Femur (tissue), 1 donor: Measurements from ENCODE around the gene GTF2IRD1.
"Not testable (repeated sequence)": the region's sequence is repeated elsewhere in the genome, so short reads cannot be mapped to it uniquely, and the experiment has no call there.

Experiments
- DNase-seq: peaks from one replicate; pipeline ENCODE4 v3.0.0-alpha.2; 2017

The GTF2IRD1 gene

DNA sequence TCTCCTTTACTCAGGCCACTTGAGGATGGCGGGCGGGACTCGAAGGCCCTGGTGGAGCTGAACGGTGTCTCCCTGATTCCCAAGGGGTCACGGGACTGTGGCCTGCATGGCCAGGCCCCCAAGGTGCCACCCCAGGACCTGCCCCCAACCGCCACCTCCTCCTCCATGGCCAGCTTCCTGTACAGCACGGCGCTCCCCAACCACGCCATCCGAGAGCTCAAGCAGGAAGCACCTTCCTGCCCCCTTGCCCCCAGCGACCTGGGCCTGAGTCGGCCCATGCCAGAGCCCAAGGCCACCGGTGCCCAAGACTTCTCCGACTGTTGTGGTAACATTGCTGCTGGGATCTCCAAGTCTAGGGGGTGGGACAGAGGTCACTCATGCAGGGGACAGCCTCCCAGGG, 65.7 kb downstream of the GTF2IRD1 start:
- DNase-seq, result no peak

- no peak for DNase-seq
These were observed 68.1 kb downstream of the GTF2IRD1 start for GRCh38 chr7:74521855-74522254.

GRCh38 chr7:74522281-74522905, 68.7 kb downstream of the GTF2IRD1 start:
- DNase-seq, result no peak

- no peak for DNase-seq
These were observed 69.3 kb downstream of the GTF2IRD1 start for GRCh38 chr7:74523015-74523414.

- DNase-seq, result no peak
These were observed 71.4 kb downstream of the GTF2IRD1 start for GRCh38 chr7:74525140-74525539.

DNA sequence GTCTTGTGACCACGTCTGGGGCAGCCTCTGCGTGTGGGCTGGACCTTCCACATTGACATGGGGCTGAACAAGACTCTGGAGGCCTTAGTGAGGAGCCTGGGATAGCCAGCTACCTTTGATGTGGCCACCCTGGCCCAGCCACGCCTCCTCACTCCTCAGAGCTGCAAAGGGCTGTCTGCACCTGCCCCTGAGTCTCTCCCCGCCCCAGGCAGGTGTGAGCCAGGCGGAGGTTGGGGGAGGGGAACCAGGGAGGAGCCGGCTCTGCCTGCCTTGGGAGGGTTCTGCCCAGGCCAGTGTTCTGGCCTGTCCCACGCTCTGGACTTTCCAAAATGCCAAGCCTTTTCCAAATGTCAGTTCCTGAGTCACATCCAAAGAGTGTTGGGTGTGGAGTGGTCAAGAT, 72.2 kb downstream of the GTF2IRD1 start:
- no peak for DNase-seq

DNA sequence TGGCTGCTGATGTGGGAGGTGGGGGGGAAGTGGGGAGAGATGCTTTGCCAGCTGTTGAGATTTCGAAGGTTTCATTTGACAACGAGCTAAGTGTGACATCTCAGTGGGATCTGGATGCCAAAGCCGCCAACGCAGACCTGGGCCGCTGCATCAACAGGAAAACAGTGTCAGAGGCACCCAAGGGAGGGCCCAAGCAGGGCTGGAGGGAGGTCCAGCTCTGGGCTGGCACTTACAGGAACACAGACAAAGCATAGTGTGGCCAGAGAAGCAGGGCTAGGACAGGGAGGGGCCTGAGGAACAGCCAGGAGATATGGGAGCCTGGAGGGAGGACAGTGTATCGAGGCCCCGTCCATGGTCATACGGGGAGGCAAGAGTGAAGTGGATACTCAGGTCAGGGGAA, 73.1 kb downstream of the GTF2IRD1 start:
- DNase-seq, result no peak

DNA sequence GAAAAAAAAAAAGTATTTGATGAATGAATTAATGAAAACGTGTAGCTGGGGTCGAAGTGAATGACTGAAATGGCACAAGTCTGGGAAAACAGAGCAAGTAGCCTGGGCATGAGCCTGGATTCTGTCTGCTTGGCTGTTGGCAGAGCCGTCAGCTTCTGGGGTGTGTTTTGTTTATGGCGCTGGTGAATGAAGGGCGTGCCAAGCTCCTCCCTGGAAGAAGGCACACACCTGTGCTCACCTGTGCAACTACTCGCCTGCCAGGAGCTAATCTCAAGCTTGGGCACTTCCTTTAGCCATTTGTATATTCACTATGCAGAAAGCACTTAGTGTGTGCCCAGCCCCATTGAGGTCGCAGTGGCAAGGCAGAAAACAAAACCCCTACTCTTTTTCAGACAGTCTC, 74.1 kb downstream of the GTF2IRD1 start:
- no peak for DNase-seq

- DNase-seq, result not testable (repeated sequence)
These were observed 75.1 kb downstream of the GTF2IRD1 start for GRCh38 chr7:74528773-74529172.

DNA sequence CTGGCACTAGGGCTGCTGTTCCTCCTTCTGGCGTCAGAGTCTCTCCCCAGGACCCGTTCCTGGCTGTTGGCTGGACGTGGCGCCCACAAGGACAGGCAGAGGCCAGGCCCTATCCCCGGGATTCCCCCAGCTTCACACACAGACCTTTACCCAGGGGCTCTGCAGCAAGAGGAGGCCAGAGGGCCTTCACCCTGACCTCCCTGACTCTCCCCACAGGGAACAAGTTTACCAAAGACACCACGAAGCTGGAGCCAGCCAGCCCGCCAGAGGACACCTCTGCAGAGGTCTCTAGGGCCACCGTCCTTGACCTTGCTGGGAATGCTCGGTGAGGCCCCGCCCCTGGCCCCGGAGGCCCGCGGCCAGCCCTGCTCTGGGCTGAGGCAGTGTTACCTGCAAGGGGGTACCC, 82.2 kb downstream of the GTF2IRD1 start:
- DNase-seq, result no peak

DNA sequence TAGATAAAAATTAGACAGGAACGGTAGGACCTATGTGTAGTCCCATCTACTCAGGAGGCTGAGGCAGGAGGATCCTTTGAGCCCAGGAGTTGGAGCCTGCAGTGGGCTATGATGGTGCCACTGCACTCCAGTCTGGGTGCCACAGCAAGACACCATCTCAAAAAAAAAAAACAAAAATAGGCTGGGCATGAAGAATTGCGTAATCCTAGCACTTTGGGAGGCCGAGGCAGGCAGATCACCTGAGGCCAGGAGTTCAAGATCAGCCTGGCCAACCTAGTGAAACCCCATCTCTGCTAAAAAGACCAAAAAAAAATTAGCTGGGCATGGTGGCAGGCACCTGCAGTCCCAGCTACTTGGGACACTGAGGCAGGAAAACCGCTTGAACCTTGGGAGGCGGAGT, 88.2 kb downstream of the GTF2IRD1 start:
- not testable (repeated sequence) for DNase-seq

GRCh38 chr7:74542558-74543117, 88.9 kb downstream of the GTF2IRD1 start:
- peak; percentile 48 for DNase-seq

DNA sequence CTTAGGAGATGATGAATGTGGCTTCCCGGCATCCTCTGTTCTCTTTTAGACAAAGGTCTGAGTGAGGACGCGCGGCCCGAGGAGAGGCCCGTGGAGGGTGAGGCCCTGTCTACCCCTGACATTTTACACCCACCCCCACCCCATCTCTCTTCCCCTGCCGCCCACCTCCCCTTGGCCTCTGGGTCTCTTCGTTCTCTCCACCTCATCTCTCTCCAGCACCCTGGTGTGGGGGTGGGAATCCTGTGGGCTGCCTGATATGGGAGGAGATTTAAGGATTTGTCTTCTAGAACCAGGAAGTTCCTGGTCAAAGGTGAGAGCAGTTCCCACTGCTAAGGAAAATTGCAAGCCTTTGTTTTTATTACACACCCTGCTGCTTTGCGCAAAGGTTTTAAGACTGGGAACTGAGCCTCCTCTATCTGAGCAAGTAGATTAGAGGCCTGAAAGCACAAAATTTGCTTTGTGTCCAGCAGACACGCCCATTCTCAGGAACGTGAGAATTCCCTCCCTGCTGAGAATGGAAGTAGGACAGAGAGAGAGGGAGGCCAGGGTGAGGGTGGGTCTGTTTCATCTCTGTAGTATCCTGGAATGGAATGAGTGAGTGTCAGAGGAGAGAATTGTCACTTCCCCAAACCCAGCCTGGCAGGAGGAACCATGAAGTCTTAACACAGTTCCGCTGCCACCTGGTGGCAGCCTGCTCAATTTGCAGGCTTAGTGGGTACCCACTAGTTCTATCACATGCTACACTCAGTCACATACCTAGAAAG, 91.2 kb downstream of the GTF2IRD1 start:
- DNase-seq, result no peak

DNA sequence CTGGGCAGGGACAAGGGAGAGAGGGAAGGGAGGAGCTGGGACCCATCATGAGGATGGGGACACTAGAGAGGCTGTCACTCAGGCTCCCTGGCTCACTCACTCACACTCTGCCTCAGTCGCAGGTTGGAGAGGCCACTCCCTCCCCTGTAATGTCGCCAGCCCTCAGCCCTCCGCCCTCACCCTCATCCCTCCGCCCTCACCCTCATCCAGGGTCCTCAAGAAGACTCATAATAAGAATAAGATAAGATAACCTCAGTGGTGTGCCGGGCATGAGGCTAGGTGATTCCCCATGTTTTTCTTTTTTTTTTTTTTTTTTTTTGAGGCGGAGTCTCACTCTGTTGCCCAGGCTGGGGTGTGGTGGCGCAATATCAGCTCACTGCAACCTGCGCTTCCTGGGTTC, 92.2 kb downstream of the GTF2IRD1 start:
- no peak for DNase-seq

DNA sequence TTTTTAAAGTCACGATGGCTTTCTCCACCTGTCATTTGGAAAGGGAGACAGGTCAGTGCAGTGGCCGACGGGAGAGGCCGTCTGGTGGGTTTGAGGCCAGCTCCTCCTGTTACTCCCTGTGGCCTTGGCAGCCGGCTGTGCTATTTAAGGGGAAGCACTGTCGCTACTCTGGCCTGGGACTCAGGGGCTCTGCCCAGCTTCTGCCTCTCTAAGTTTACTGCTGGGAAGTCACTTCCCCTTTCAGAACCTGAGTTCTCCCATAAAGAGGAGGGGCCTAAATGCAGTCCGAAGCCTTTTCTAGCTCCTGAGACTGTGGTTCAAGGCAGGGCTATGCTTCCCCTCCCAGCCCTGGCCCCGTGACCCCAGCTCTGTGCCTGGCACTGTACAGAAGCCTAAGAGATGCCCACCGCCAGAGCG, 99.9 kb downstream of the GTF2IRD1 start:
- not testable (repeated sequence) for DNase-seq

DNA sequence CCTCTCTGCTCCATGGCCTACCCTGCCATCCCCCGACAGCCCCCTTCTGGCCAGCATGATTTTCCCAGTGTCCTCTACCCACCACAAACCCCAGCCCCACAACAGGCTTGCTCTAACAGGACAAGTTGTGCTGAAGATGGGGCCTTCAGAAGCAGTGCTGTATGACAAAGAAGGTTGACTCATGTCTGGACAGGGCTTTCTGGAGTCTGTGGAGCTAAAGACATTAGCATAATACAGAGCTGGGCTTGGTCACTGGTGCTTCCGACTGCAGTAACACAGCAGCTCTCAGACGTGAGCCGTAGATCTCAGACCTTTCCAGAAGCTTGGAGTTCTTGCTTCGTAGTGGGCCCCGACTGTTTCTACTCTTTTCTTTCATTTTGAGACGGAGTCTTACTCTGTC, 100.5 kb downstream of the GTF2IRD1 start:
- no peak for DNase-seq

GRCh38 chr7:74560086-74560719, 106.5 kb downstream of the GTF2IRD1 start:
- DNase-seq, result no peak

DNA sequence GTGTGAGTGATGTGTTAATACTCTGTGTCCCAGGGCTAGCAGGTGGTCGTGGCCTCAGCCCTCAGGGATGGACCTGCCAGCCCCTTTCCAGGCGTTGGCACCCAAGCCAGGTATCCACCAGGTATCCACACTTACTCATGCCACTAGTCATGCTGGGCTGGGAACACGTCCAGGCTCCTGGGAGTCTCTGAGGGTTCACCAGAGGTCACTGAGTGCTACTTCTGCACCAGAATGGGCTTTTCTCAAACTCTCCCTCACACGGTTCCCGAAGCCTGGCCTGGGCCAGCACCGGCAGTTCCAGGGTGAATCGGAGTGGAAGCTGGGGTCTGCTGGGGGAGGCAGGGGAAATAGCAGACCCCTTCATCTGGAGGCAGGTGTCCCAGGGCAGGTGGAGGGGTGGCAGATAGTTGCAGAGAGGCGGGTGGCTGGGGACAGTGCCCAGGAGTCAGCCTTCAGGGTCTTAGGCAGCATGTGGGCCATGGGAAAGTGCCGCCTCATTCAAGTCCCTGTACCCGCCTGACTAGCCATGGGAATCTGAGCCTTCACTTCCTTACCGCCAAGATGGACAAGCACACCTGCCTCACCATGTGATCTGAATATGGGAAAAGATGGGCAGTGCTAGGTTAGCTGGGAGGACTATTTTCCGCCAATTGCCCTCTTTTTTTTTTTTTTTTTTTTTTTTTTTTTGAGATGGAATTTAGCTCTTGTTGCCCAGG, 108.3 kb downstream of the GTF2IRD1 start:
- DNase-seq, result no peak

DNA sequence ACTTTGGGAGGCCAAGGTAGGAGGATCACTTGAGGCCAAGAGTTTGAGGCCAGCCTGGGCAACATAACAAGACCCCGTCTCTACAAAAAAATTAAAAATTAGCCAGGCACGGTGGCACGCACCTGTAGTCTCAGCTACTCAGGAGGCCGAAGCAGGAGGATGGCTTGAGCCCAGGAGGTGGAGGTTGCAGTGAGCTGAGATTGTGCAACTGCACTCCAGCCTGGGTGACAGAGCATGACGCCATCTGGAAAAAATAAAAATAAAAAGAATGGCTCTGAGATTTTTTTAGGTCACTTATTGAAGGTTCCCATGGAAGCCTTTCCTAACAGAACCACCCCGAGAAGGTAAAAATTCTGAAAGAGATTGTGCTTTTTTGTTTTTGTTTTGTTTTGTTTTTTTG, 109.9 kb downstream of the GTF2IRD1 start:
- not testable (repeated sequence) for DNase-seq

DNA sequence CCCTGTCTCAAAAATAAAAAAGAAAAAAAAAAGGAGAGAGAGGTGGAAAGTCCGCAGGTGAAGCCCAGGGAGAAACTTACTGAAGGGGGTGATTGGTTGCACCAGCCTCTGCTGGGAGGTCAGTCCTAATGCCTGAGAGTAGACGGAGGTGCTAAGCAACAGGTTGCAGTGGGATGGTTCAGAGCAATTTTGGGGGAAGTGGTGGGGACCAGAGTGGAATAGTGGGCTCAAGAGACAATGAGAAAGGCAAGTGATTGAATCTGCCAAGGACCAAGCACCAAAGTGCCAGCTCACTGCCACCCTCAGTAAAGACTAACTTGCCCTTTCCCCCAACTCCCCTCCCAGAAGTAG, 113.6 kb downstream of the GTF2IRD1 start:
- no peak for DNase-seq

DNA sequence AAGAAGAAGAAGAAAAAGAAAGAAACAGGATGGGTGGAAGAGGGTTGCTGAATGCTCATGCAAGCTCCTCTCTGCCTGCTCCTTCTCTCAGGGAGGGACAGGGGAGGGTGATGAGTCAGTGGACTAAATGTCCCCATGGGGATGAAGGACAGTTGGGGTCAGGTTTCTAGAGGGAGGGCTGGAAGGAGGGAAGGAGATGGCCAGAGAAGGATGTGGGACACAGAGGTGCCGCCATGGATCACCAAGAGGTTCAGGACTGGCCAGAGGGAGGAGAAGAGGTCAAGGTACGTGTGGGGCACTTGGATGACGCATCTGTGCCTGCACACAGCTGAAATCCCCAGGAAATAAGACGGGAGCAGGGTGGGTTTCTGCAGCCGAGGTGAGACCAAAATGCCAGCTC, 115.0 kb downstream of the GTF2IRD1 start:
- DNase-seq, result no peak

DNA sequence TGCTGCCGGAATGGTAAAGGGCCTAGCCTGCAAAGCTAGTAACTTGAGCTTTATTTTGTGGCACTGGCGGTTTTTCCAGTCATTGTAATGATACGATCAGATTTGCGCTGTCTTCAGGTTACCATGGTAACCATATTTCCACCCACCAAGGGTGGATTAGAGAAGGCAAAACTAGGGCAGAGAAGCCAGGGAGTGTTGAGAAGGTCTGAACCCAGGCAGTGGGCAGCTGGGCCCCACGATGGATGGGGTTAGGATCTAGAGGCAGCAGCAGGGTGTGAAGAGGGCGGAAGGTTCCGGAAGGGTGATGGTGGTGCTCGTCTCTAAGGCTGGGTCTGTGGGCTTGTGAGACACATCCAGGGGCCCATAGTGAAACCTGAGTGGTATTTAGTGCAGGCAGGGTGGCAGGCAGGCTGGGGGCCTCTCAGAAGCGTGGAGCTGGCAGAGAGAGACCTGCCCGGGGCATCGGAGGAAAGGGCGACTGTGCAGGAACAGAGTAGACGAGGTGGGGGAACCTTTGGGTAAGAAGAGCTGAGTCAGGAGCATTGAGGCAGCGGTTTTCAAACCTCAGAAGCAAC, 115.9 kb downstream of the GTF2IRD1 start:
- peak; percentile 45 for DNase-seq
